ENCODE measurements around the gene CARNS1.

- TF ChIP-seq POLR2A (IDR thresholded peaks at IDR 0.05) (no peak), CTCF (IDR thresholded peaks at IDR 0.05) (no peak), EP300 (IDR thresholded peaks at IDR 0.05) (no peak)
These were observed 8.3 kb upstream of the CARNS1 start for GRCh38 chr11:67406969-67407687.
